HG03520 (cell line): ENCODE data around the gene RPL39L.
"Not testable (repeated sequence)": the region's sequence is repeated elsewhere in the genome, so short reads cannot be mapped to it uniquely, and the experiment has no call there.

ENCODE experiments used
- ATAC-seq: cut with Tn5 transposase; IDR thresholded peaks from one replicate; pipeline ENCODE4 v1.9.1; 2021; ENCODE audit warnings: mild to moderate bottlenecking, moderate library complexity; ENCODE audit not compliant: unreplicated experiment

The RPL39L gene

GRCh38 chr3:187139126-187139894 lies at the start of gene RPL39L:
RPL39L (minus strand) TSS chr3:187139496; CDS start chr3:187121300, 18,196 bp downstream.
- ATAC-seq = peak; percentile 96

- ATAC-seq = no peak
Measured at GRCh38 chr3:187188931-187189330, 49.6 kb upstream of the RPL39L start.

DNA sequence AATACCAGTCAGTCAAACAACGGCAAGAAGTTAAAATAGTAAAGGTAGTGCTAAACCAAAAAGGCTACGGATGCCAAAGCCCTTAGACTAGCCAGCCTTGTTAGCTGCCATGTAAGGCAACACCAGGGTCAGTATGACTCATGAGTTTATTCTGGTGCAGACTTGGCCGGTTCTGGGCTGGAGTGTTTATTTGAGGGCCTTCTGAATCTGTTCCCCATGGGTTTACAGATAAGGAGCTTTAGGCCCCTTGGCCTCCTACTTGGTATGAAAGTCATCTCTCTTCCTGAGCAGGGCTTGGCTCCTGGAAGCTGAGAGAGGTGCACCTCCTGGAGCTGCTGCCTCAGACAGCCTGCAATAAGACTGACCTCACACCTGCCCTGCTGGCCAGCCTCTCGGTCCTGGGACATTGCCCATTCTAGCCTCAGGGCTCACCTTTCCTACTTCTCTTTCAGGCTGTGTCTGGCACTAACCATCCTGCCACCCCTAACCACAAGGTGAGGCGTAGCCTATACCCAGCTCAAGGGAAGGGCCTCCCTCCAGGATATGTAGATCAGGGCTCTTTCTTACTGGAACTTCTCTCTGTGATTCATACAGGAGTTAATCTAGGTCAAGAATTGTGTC lies 47.6 kb upstream of the RPL39L start:
- ATAC-seq = peak; percentile 33

GRCh38 chr3:187186375-187186774 lies 47.1 kb upstream of the RPL39L start:
- peak; percentile 26 for ATAC-seq

GRCh38 chr3:187185759-187186158 lies 46.5 kb upstream of the RPL39L start:
- no peak for ATAC-seq

GRCh38 chr3:187183903-187184302 lies 44.6 kb upstream of the RPL39L start:
- no peak for ATAC-seq

DNA sequence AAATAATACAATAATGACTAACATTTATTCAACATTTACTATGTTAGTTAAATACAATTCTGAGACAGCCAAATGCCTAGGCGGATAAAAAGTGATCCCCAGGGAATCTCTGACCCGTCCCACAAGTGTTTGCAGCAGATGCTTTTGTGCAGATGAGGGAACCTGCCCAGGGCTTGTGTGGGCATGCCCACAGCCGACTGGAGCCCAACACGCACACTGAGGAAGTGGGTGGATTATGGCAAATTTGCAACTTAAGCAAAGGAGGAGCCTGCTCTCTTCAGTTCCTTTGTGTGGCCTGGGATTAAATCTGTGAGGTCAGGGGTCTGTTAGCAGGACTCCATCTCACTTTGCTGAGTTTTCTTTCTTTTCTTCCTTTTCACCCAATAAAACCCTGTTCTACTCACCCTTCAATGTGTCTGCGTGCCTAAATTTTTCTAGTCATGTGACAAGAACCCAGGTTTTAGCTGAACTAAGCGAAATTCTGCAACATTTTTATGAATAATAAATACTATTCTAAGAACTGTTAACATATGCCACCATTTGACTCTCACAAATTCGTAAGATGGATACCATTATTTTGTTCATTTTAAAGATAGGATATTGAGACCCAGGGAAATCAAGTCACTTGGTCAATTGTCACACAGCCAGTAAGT lies 44.0 kb upstream of the RPL39L start:
- no peak for ATAC-seq

- no peak for ATAC-seq
Measured at GRCh38 chr3:187181454-187182170, 42.3 kb upstream of the RPL39L start.

GRCh38 chr3:187172929-187173328 lies 33.6 kb upstream of the RPL39L start:
- no peak for ATAC-seq

- not testable (repeated sequence) for ATAC-seq
Measured at GRCh38 chr3:187170911-187171310, 31.6 kb upstream of the RPL39L start.

DNA sequence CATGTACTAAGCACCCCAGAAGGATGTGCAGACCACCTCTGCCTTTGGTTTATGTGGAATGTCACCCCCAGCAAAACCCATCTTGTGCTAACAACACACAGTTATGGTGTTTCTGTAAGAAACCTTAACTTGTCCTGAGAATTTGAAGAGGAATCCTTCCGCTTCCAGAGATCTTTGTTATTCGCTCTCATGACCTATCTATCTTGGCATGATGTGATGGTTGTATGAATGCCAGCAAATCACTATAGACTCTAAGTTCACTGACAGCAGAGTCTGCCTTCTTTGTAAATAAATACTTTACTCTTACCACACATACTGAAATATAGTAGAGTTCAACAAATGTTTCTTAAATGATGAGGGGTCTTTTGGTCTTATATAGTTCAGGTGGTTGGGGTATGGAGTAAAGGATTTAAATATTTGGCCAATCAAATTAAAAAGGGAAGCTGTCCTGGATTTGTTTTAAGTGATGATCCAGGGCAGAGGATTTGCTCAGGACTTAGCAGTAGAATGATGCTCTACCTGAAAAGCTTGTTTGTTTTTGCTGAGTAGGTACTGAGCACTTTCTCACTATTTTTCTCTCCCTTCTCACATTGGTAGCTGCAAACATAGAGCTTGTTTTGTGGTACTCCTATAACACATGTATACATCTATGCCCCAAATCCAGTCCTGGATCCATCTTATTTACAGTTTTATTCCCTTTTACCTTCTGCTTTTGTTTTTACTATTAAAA lies 30.1 kb upstream of the RPL39L start:
- no peak for ATAC-seq

- no peak for ATAC-seq
Measured at GRCh38 chr3:187167777-187168176, 28.5 kb upstream of the RPL39L start.

DNA sequence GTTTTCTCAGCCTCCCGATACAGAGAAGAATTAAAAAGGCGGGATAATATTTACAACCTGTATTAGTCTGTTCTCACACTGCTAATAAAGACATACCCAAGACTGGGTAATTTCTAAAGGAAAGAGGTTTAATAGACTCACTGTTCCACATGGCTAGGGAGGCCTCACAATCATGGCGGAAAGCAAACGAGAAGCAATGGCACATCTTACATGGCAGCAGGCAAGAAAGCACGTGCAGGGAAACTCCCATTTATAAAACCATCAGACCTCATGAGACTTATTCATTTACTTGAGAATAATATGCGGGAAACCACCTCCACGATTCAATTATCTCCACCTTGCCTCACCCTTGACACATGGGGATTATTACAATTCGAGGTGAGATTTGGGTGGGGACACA lies 27.5 kb upstream of the RPL39L start:
- ATAC-seq = no peak

GRCh38 chr3:187165144-187165543 lies 25.8 kb upstream of the RPL39L start:
- ATAC-seq = no peak

- ATAC-seq = no peak
Measured at GRCh38 chr3:187162265-187162953, 23.1 kb upstream of the RPL39L start.

DNA sequence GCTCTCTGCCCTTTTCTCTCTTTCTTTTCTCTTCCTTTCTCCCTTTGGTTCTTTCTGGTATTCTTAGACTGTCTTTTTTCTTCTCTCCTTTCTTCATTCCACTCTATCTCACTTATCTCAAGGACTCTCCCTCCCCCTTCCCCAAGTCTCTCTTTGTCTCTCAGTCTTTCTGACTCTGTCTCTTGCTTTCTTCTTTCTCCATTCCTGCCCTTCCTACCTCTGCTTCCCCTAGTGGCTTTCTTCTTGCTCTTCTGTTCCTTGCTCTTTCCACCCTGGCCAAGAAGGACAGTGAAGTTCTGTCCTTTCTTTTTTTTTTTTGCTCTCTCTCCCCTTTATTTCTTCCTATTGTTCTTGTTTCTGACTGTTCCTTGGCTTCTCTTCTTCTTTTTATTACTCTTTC lies 22.3 kb upstream of the RPL39L start:
- no peak for ATAC-seq

GRCh38 chr3:187150599-187150998 lies 11.3 kb upstream of the RPL39L start:
- no peak for ATAC-seq

DNA sequence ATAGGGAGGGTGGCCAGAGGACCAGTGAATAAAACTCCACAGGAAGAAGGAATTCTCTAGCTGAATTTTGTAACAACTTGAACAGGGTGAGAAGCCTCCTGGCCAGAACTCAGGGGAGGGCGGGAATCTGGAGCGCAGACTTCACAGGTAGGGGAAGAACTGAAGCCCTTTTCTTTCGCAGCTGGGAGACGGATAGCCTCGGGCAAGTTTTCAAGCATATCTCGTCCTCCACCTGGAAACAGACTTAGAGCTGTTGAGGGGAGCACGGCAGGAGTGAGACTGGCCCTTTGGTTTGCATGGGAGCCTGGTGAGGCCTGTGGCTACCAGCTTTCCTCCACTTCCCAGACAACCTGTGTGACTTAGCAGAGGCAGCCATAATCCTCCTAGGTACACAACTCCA lies 10.9 kb upstream of the RPL39L start:
- ATAC-seq = no peak

DNA sequence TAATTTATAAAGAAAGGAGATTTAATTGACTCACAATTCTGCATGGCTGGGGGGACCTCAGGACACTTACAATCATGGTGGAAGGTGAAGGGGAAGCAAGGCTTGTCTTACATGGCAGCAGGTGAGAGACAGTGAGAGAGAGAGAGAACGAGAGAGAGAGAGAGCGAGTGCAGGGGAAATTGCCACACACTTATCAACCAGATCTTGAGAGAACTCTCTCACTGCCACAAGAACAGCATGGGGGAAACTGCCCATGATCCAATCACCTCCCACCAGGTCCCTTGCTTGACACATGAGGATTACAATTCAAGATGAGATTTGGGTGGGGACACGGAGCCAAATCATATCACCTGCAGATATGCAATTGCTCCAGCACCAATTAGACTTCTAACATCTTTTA lies 7.1 kb upstream of the RPL39L start:
- no peak for ATAC-seq
